GM18502 (cell line): ENCODE results near the gene SLITRK1.

ENCODE experiments used
- ATAC-seq: cut with Tn5 transposase; IDR thresholded peaks from one replicate; pipeline ENCODE4 v1.9.1; 2021; ENCODE audit warnings: mild to moderate bottlenecking; ENCODE audit not compliant: unreplicated experiment, poor library complexity

SLITRK1 gene, protein sequence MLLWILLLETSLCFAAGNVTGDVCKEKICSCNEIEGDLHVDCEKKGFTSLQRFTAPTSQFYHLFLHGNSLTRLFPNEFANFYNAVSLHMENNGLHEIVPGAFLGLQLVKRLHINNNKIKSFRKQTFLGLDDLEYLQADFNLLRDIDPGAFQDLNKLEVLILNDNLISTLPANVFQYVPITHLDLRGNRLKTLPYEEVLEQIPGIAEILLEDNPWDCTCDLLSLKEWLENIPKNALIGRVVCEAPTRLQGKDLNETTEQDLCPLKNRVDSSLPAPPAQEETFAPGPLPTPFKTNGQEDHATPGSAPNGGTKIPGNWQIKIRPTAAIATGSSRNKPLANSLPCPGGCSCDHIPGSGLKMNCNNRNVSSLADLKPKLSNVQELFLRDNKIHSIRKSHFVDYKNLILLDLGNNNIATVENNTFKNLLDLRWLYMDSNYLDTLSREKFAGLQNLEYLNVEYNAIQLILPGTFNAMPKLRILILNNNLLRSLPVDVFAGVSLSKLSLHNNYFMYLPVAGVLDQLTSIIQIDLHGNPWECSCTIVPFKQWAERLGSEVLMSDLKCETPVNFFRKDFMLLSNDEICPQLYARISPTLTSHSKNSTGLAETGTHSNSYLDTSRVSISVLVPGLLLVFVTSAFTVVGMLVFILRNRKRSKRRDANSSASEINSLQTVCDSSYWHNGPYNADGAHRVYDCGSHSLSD

DNA sequence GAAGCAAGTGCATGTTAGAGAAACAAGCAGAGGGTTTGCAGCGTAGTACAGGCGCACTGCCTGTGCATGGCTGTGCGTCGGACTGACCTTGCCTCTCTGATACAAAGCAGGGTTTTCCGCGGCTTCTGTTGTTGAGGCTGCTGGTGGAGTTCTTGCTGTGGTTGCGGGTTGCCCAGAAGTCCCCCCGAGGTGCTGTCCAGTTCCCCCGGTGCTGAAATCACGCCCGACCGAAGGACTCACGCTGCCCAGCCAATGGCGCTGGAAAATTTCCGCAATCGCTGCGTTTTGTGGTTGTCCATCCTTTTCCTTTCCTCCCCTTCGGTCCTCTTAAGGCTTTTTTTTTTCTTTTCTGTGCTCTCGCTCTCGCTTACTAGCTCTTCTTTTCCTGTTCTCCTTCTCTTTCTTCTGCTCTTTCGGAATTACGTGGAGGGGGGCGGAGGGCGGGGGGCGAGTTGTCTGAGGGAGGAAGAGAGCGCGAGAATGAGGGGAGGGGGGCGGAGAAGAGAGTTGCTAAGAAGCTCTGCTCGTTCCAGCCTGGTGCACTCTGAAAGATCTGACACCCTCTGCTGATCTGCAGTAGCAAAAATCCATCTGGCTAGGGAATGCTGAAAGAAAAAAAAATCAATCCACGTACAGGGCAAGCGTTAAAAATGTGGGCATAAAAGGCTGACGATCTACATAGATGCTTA, at the start of gene SLITRK1:
SLITRK1 (minus strand) TSS at position 558 of the 689 bp plus-strand sequence. CDS start 967 bp downstream, outside the sequence.
- ATAC-seq = no peak

DNA sequence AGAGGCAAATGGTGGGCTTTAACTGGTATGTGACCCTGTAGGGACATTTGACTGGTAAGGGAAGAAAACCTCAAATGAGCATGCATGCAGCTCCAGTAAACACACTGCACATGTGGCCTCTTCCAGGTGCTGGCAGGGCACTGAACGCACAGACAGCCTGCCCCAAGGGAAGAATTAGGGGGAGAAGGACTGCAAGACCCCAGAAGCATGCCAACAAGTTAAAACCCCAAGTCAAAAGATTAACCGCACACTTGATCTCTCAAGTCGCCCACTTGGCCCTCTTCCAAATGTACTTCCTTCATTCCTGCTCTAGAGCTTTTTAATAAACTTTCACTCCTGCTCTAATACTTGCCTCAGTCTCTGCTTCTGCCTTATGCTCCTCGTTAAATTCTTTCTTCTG, 46.9 kb upstream of the SLITRK1 start:
- no peak for ATAC-seq

DNA sequence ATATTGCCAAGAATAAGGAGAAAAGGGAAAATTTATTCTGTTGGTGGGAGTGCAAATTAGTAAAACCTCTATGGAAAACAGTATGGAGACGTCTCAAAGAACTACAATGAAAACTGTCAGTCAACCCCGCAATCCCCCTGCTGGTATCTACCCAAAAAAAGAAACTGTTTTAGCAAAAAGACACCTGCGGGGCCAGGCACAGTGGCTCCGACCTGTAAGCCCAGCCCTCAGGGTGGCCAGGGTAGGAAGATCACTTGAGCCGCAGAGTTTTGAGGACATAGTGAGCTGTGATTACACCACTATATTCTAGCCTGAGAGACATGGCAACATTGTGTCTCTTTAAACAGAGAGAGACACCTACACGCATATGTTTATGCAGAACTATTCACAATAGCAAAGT, 37.5 kb upstream of the SLITRK1 start:
- ATAC-seq = no peak

DNA sequence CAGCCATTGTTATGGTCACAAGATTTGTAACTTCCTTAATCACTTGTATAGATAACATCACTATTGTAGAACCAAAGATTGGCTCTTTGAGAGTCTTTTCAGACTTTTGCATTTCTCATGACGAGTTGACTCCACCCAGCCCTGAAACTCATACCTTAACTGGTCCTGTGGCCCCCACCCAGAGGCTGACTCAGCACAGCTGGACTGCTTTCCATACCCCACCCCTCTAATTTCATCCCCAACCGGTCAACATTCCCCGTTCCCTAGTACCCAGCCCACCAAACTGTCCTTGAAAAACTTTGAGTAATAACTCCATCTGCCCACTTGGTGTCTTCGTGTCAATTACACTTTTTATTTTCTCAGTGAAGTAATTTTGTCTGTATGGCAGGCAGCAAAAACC, 32.1 kb upstream of the SLITRK1 start:
- no peak for ATAC-seq

DNA sequence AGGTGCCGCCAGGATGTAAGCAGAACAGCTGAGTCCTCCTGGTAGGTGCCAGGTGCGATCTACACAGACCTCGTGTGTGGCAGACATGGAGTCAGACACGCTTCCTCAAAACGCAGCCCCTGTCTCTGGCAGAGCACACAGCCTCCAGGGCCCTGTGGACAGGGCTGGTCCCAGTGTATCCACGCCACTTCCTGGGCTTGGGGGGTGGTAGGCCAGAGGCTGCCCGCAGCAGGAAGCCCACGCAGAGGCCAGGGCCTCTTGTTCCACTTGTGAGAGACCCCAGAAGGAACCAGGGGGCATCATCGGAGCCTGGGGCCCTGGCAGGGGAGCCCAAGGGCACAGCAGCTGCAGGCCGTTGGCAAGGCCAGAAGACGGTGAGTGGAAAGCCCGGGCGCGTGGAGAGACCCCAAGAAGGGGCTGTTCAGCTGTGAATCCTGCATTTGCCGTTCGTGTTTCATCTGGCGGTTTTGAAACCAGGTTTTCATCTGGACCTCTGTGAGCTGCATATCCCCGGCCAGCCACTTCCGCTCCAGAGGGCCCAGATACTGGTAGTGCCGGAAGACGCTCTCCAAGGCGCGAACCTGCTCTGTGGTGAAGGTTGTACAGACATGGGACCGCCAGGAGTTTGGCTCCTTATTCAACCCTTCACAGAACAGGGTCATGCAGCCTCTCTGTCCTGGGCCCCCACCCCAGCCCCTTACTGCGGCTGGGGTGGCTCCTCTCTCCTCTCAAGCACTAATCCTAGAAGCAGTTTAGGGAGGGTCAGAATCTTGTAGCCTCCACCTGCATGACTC, 25.1 kb upstream of the SLITRK1 start:
- no peak for ATAC-seq

DNA sequence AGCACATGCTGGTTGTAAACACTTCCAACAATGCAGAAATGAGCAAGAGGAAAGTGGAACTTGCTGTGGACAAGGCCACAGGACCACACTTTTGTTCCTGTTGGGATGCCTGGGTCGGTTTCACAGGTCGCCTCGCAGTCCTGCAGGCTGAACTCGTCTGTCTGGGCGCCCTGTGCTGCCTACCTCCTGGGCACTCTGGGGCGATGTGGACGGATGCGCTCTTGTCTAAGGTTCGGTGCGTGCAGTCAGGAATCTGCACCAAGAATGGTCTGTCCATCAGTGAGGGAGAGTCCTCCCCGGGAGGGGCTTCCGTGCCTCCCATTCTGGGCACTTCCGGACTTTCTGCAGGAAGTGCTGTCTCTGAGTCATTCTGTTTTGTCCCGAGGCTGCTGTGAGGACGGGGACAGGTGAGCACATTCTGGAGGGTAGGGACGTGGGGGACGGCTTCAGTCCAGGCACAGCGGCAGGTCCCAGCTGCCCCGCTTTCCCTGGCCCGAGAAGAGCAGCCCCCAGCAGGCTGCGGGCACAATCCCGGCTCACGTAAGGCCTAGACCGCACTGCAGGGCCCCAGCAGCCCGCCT, 24.1 kb upstream of the SLITRK1 start:
- no peak for ATAC-seq

DNA sequence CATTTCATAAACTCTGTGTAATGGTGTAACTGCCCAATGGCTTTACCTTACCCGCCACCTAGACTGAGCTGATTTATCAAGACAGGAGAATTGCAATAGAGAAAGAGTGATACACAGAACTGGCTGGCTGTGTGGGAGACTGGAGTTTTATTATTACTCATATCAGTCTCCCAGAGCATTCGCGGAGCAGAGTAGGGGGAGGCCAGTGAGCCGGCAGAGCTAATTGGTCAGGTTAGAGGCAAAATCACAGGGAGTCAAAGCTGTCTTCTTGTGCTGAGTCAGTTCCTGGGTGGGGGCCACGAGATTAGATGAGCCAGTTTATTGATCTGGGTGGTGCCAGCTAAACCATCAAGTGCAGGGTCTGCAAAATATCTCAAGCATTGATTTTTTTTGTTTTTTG, 23.4 kb upstream of the SLITRK1 start:
- no peak for ATAC-seq

DNA sequence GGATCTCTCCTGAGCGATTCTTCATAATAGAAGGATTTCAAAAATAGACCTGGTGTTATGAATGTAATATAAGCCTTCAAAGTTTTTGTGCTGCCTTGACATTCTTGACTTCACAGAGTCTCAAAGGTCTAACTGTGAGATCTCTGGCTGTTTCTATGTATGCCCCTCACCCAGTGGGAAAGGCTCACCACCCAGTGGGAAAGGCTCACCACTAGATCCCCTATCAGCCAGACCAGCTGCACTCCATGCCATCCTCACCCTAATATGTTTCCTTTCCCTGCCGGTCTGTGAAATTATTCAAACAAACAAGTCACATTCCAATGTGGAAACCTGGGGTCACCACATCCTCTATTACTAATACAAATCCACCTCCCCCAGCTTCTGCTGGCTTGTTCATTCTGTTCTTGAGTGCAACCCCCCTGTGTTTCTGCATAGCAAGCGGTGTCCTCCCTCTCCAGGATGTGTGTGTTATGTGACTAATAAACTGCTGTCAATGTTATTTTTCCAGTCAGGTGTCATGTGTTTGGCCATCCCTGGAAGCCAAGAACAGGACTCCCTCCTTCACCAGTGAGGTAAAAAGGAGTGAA, 13.8 kb upstream of the SLITRK1 start:
- no peak for ATAC-seq

DNA sequence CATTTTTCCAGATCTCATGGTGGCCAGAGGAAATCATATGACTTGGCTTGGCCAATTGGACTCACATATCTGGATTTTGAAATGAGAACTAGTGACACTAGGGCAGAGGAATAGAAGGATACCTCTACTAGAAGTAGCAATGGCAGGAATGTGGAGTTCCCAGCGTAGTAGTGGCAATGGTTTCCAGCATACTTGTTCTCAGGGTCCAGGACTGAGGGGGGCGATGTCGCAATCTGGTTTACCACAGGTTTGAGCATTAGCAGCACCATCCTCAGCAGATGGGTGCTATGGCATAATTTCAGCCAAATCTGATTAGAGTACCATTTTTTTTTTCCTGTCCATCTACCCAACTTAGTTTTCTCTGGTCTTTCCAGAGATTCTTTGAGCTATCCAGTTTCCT, 8.1 kb upstream of the SLITRK1 start:
- ATAC-seq = no peak

DNA sequence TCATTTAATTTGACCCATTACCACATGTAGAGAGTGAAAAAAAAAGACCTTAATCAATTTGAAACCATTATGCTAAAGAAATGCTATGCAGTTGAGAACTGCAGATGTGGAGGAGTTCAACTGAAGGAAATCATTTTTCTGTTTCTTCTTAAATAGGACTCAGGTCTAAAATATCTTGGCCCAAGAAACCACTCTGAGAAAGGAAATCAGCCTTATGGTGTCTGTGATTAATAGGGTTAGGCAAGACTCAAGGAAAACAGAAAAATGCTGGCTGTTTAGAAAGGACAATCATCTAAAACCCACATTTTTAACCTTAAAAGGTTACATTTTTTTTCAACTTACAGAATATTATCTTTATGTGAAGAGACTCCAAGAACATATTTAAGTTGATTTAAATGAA, 1.9 kb upstream of the SLITRK1 start:
- ATAC-seq = no peak

DNA sequence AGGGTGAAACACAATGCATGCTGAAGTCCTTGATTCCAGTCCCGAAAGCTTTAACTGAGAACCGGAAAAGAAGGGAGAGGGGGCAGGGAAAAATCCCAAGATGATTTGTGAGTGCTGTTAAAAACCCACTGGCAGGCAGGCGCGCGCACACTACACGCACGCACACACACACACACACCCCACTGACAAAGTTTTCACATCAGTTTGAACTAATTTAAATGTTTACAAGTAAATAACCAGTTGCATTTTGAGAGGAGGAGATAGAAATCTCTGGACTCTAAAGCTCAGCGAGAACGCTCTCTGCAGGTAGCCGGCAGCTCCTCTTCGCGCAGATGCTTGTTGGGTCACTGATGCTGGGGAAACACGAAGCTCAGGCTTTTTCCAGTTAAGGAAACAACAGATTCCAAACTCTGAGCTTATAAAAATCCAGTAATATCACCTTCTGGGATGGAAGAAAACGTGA, 818 bp upstream of the SLITRK1 start:
- no peak for ATAC-seq

DNA sequence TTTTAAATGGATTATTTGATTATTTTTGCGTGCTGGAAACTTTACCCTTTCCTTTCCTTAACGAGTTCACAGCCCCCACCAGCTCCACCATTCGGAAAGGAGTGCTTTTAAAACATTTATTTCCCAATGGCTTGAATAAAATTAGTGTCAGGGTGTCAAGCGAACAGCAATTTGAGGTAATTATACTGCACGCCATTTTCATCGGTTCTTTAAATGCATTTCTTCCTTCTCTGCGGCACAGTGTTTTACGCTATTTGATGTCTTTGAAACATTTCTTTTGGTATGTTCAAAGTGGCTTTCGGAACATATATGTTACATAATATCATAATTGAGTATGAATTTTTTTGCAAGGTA, 309 bp upstream of the SLITRK1 start:
- ATAC-seq = no peak

DNA sequence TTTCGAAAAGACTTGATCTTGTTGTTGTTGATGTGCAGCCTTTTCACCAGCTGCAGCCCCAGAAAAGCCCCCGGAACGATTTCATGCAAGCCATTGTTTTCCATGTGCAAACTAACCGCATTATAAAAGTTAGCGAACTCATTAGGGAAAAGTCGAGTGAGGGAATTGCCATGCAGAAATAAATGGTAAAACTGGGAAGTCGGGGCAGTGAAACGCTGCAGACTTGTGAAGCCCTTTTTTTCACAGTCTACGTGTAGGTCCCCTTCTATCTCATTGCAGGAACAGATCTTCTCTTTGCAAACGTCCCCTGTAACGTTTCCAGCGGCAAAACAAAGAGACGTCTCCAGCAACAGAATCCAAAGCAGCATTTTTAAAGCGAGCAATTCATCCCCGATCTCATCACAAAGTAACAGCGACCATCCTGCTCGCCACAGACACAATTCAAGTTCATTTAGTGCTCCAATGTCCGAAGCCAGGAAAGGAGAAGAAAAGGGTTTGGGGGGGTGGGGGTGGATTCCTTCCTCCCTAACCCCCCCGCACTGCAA, 1.1 kb downstream of the SLITRK1 start:
- no peak for ATAC-seq

DNA sequence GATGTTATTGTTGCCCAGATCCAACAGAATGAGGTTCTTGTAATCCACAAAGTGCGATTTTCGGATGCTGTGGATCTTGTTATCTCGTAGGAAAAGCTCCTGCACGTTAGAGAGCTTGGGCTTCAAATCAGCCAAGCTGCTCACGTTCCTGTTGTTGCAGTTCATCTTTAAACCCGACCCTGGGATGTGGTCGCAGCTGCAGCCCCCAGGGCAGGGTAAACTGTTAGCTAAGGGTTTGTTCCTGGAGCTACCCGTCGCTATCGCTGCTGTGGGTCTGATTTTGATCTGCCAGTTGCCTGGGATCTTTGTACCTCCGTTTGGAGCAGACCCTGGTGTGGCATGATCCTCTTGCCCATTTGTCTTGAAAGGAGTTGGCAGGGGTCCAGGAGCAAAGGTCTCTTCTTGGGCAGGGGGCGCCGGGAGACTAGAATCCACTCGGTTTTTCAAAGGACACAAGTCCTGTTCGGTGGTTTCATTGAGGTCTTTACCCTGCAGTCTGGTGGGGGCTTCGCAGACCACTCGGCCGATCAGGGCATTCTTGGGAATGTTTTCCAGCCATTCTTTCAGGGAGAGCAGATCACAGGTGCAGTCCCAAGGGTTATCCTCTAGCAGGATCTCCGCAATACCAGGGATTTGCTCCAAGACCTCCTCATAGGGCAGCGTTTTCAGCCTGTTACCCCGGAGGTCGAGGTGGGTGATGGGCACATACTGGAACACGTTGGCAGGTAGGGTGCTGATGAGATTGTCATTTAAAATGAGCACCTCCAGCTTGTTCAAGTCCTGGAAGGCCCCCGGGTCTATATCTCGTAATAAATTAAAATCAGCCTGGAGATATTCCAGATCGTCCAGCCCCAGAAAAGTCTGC, 1.8 kb downstream of the SLITRK1 start:
- no peak for ATAC-seq

DNA sequence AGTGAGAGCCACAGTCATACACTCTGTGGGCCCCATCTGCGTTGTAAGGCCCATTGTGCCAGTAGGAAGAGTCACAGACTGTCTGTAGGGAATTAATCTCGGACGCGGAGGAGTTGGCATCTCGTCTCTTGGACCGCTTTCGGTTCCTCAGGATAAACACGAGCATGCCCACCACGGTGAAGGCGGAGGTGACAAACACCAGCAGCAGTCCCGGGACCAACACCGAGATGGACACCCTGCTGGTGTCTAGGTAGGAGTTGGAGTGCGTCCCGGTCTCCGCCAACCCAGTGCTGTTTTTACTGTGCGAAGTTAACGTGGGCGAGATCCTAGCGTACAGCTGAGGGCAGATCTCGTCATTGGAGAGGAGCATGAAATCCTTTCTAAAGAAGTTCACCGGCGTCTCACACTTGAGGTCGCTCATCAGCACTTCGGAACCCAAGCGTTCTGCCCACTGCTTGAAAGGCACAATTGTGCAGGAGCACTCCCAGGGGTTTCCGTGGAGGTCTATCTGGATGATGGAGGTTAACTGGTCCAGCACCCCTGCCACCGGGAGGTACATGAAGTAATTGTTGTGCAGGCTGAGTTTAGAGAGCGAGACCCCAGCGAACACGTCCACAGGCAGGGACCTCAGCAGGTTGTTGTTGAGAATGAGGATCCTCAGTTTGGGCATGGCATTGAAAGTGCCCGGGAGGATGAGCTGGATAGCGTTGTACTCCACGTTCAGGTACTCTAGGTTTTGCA, 2.7 kb downstream of the SLITRK1 start:
- ATAC-seq = no peak

DNA sequence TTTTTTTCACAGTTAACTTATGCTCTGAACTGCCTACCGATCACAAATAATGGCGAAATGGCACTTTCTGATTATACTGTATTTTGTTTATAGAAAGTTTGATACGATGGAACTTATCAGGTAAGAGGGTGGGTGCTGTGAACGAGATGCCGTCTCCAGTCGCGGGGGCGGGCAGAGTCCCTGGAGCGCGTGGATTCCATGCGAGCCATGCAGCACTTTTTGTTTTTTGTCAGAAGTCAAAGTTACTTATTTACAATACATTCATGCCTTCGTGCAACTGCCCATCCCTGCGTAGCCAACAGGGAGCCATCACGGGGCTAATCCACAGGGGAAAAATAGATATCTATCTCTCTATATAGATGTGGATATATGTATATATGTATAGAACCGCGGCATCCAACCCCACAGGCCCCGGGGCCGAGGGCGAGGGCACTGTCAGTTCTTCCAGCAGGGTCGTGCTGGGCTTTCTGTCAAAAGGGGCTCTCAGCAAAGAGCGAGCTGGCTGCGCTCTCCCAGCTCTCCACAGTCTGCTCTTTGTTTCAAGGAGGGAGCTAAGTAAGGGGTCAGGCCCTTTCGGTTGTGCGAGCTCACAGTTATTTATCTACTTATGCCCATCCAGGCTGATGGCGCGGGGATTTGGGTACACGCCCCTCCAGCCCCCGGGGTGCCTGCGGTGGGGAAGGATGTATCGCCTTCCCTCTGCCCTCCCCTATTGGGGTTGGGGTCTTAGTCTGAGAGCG, 3.4 kb downstream of the SLITRK1 start:
- ATAC-seq = no peak

DNA sequence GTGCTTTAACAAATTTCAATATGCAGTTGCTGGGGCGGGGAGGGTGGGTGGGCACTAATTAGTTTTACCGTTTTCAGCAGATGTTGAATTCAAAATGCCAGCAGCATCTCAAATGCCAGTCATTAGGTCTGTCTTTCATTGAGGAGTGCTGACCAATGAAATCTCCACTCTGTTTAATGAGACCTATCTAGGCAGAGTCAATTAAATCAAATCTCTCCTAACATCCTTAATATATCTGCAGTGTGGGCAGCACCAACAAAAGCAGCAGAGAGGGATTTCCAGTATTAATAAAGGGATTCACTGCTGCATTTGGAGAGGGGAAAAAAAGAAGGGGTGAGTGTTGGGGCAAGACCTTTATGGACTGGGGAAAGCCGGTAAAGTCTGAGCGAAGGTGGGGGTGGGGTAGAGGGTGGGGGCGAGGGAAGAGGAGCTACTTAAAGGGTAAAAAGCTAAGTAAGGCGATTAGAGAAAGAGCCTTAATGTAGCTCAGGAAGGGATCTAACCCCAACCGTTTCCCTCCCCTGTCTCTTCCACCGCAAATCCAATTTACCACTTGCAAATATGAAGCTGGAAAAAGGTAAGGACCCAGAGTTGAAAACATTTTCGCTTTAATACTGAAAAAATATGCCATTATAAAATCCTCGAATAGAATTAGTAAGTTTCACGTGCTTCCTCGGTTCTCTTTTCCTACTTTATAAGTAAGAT, 4.5 kb downstream of the SLITRK1 start:
- ATAC-seq = no peak
